Activated T-helper 1 cell treated with anti-CD3 and anti-CD28 coated beads, Interleukin-2, amount 50 U/mL, for 16 hours (primary cell): ENCODE data around the gene CDH18.

ENCODE experiments used
- DNase-seq, 2 donors: peaks; one replicate each; pipeline ENCODE4 v3.0.0-alpha.2; 2020; ENCODE audit warnings: low read depth in 1 of 2, low spot score in 1 of 2

Gene CDH18, protein sequence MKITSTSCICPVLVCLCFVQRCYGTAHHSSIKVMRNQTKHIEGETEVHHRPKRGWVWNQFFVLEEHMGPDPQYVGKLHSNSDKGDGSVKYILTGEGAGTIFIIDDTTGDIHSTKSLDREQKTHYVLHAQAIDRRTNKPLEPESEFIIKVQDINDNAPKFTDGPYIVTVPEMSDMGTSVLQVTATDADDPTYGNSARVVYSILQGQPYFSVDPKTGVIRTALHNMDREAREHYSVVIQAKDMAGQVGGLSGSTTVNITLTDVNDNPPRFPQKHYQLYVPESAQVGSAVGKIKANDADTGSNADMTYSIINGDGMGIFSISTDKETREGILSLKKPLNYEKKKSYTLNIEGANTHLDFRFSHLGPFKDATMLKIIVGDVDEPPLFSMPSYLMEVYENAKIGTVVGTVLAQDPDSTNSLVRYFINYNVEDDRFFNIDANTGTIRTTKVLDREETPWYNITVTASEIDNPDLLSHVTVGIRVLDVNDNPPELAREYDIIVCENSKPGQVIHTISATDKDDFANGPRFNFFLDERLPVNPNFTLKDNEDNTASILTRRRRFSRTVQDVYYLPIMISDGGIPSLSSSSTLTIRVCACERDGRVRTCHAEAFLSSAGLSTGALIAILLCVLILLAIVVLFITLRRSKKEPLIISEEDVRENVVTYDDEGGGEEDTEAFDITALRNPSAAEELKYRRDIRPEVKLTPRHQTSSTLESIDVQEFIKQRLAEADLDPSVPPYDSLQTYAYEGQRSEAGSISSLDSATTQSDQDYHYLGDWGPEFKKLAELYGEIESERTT

DNA sequence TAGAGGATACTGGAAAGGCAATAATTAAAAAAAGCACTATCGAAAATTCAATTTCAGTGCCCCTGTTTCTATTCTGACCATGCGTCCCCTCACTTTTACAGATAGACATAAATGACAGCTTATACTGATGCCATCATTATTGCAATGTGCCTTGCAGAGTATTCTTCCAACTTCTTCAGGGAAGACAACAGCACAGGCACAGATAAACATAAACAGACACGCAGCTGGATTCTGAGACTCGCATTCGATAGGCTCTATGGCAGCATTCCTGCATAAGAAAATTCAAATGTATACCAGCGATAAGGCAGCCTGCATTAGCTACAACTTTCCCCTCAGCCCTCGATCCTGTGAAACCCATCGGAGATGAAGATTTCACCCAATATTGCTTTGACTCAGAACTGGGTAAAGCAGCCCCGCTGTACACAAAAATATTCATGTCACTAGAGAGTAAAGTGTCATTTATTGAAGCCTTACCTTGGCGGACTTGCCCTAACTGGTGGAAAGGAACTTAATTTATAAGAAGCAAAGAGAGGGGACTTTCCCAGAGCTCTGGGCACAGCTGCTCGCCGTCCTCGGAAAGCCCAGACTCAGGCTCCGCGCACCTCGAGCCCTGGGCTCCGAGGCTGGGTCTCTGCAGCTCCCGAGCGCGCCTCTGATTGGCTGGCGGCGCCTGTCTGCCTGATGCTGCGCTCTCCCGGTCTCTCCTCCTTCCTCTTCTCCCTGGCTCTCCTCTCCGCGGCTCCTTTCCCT, at the start of gene CDH18:
TSS of gene CDH18 (minus strand) at position 589 of the 750 bp plus-strand sequence. CDS start 149,214 bp downstream, outside the sequence.
- no peak for DNase-seq

DNA sequence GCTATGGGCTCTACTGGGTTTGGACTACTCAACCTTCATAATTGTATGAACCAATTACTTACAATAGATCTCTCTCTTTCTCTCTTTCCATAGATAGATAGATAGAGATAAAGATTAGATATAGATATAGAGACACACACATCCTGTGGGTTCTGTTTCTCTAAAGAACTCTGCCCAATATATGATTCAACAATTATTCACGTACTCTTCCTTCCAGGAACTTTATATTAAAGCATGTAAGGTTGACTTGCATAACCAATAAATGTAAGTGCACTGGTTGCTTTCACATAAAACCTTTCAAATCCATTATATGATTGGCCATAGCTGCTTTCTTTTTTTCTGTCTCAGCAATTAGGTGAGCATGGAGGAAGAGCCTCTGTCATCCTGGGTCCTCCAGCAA, 46.7 kb upstream of the CDH18 start:
- no peak for DNase-seq

DNA sequence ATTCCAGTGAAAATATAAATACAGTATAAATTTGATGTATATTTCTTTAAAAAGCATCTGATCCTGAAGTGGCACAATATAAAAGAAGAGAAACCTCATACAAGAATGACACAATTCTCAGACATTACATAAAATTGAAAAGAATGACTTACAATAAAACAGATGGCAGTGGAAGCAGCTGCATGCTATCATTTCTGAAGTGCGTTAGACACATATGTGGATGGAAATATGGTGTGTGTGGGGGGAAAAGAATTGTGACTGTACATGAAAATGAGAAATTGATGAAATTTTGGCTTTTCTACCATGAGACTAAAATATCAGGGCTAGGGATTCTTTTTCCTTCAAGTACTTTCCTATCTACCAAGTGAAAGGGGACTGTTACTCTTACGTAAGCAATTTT, 45.9 kb upstream of the CDH18 start:
- DNase-seq = no peak

DNA sequence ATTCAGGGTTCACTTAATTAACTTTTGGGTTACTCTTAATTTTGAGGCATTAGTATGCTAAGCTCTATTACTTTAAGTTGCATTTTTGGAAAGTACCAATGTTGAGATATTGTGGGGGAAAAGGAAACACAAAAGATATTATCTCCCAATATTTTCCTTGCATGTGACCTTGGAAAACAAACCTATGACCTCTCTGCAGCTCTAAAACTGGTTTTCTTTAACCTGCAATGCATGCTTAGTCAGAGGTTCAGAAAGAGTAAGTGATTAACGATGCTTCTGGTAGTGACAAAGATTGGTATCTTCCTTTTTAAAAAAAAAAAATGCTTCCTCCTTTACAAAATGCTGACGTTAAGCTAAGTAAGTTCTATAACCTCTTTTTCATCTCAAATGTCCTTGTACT, 44.9 kb upstream of the CDH18 start:
- no peak for DNase-seq

DNA sequence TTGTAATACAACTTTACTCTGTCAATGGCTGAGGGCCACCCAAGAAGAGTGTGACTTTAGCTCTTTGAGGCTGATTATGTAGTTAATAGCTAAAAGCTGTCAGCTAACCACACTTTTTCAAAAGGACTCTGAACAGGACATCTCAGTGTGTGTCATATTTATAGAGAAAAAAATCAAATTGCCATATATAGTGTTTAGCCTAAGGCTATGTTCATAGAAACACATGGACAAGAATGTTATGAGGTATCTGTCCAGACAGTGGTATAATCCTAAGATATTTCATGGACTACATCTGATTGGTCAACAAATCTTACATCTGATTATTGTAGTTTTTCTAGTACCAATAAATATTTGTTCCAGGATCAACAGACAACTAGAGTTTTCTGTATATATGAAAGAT, 42.1 kb upstream of the CDH18 start:
- DNase-seq = no peak

DNA sequence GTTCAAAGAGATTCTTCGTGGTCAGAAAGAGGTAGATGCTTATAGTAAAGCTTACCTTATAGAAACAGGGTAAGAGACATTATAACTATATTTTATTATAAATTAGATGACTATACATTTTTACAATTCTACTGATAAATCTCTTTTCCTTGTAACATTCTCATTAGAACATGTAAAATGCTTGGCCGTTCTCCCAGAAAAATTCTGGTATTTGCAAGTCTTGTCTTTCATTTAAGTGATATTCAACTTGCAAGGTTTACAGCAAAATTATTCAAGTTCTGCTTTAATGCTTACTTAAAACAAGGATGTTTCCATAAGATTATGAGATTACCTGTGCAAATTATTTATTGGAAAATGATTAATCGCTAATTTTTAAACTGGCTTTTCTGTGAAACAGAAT, 41.3 kb upstream of the CDH18 start:
- DNase-seq = no peak

DNA sequence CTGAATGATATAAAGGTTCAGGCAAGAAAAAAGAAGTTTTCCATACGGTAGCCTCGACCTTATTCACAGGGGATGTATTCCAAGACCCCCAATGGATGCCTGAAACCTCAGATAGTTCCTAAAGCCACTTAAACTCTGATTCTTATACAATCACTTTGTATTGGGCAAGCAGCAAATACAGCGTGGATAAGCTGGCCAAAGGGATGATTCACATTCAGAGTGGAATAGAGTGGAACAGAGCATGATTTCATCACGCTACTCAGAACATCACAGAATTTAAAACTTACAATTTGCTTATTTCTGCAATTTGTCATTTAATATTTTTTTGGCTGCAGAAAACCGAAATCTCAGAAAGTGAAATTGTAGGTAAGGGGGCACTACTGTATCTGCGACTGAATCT, 40.5 kb upstream of the CDH18 start:
- no peak for DNase-seq

DNA sequence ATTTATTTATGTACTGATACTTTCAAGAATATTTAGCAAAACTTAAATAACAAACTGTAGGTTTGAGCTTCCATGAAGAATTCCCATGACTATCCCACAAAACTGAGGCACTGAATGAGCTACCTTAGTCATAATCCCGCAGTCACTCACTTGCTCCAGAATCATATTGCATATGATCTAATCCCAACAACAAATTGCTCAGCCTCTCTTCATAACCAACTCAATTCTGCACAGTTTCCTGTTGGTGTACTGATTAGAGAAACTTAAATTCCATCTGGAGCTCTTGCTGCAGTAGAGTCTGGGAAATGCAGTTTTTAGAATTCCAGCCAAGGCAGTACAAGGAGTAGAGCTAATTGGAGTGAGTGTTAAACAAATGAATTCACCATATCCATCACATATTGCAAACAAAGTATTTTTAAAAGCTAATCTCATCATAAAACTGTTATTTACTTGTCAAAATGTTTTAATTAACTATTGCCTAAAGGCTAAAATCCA, 35.7 kb upstream of the CDH18 start:
- no peak for DNase-seq

DNA sequence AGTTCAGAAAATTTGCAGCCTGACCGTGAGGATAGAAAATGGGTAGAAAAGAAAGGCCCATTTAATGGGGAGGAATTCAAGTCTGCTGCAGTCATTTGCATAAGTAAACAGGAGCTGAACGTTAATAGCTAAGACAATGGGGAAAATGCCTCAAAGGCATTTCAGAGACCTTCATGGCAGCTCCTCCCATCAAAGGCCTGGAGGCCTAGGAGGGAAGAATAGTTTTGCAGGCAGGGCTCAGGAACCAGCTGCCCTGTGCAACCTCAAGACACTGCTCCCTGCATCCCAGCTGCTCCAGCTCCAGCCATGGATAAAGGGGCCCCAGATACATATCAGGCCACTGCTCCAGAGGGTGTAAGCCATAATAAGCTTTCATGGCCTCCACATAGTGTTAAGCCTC, 32.2 kb upstream of the CDH18 start:
- DNase-seq = no peak

DNA sequence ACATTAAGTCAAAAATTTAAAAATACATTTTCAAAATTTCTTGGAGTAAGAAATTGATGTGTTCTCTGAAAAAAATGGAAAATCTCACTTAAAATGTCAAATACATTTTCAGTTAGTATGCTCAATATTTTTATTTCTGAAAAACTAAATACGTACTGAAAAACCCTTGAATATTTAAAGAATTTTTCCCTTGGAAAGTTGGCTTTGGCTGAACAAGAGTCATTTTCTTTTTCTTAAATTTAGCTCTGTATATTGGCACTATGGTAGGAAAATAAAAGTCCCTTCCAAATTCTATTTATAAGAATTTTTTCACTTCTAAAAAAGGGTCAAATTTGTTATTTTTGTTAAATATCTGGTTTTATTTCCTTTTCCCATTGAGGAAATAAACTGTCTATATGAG, 29.0 kb upstream of the CDH18 start:
- no peak for DNase-seq

DNA sequence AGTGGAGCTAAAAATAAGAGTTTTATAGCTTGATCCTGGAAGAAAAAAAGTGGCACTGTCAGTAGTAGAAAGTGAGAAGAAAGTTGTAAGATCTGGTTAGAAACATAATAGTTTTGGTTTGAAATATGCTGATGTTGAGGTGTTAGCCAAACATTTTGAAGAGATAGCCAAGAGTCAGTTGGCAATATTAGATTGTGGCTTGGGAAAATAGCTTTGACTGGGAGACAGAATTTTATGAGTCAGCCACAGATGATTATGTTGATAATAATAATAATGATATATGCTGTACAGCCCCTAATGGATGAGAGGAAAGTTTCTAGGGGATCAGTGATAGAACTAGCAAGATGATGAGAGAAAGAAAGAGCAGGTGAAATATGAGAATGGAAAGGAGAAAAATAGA, 12.4 kb upstream of the CDH18 start:
- DNase-seq = no peak

DNA sequence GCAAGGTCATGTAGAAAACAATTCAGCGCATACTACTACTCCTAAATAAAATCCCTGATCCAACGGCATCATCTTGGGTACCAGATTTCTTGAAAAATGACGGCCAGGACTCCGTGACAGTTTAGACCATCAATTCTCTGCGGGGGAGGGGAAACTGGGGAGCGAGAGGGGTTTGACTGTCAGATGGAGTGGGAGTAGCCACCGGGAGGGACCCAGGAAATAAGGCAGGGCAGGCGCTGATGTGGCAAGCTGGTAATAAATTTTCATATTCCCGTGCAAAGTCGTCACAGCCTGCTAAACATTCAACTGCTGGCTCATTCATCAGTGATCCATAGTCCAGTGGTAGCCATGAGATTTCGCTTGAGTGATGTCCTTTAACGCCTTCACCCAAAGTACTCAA, 457 bp upstream of the CDH18 start:
- DNase-seq = no peak

DNA sequence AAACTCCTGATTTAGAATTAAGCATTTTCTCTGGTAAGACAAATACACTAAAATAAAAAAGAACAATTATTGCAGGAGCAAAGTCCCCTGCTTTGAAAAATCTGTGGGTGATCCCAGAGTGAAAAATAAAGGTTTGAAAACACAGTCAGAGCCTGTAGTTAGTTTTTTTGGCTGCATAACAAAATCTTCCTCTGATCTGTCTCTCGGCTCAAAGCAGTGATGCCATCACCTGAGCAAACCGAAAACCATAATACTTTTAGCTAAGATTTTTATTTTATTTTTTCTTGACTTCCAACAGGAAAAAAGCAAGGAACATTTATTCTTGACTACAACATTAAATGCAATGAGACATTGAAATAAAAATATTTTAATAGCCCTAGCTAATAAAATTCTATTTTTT, 1.2 kb downstream of the CDH18 start:
- DNase-seq = no peak

DNA sequence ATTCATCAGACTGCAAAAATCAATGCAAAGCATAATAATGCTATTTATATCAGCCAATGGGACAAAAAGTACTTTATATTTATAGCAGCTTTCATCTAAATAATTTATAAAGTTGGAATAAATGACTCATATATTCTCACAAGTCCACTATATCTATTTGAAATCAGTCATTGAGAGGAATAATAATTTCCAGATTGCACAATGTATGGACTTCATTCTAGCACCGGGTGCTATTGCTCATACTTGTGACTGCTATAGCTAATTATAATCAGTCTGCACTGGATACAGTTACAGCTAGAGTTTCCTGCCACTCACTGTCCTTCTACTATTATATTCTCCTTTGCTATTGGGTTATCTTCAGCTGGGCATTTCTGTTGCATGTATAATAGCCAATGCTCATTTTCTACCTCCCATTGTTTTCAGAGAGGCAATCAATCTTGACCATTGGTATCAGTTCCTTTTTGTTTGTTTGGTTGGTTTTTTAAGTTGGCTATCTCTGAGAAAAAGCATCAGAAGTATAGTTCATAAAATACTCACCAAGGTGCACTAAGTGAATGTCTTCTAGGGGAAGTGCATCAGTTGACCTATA, 1.9 kb downstream of the CDH18 start:
- no peak for DNase-seq

DNA sequence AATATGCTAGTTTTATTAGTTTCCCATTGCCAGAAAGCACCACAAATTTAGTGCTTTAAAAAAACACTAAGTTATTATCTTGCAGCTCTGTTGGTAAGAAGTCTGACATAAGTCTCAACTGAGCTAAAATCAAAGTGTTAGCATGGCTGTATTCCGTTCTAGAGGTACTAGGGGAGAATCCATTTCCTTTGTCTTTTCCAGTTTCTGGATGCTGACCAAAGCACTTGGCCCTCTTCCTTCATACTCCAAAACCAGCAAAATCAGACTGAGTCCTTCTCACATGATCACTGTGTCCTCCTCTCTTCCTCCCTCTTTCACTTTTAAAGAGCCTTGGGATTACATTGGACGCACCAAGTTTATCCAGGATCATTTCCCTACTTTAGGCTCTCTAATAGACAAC, 9.5 kb downstream of the CDH18 start:
- DNase-seq = no peak

DNA sequence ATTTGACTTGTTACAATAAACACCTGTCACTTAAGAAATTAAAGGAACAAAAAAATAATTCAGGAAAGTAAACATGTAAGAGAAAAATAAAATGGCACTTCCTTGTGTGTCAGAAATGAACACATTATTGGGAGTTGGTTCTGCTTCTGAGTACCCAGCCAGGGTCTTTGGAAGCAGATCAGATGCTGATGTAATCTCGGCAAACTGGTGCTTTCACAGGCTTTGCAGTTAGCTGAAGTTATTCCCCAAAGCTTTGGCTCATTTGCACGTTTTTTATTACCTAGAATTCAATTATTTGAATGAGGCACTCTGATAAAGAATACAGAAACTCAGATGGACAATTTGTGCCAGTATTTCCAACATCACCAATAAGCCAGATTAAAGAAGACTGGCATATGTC, 10.9 kb downstream of the CDH18 start:
- DNase-seq = no peak

DNA sequence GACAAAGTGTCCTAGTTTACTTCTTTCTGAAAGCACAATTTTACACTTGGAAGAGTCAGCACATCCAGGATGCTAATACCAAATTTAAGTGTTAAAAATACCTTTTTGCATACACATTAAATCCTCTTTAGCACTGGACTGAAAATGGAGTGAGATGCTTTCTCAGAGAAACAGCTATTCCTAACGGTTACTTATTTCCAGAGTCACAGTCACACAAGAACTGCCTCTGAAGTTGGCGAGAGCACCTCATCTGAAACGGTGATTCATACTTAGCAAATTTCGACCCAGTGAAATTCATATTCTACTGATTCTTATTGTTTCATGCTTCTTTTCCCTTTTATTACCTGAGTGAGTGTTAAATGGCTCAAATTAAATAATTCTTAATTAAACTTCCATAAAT, 12.2 kb downstream of the CDH18 start:
- DNase-seq = no peak

DNA sequence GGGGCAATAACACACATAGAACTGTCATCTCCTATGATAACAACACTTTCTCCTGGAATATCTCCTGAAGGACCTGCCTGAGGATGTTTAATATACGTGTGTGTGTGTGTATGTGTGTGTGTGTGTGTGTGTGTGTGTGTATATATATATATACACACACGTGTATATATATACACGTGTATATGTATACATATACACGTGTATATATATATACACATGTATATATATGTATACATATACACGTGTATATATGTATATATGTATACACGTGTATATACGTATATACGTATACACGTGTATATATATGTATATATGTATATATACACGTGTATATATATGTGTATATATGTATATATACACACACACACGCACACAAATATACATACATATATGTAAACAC, 27.5 kb downstream of the CDH18 start:
- no peak for DNase-seq

DNA sequence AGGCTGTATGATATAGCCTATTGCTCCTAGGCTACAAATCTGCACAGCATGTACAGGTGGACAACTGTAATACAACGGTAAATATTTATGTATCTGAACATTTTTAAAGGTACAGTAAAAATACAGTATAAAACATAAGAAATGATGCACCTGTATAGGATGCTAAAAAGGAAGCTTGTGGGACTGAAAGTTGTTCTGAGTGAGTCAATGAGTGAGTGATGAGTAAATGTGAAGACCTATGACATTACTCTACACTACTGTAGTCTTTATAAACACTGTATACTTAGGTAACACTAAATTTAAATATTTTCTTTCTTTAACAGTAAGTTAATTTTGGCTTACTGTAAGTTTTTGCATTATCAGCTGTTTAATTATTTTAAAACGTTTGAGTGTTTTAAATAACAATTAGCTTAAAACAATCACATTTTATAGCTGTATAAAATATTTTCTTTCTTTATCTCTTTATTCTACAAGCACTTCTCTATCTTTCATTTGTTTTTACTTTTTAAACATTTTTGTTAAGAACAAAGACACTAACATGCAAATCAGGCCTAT, 28.1 kb downstream of the CDH18 start:
- no peak for DNase-seq

DNA sequence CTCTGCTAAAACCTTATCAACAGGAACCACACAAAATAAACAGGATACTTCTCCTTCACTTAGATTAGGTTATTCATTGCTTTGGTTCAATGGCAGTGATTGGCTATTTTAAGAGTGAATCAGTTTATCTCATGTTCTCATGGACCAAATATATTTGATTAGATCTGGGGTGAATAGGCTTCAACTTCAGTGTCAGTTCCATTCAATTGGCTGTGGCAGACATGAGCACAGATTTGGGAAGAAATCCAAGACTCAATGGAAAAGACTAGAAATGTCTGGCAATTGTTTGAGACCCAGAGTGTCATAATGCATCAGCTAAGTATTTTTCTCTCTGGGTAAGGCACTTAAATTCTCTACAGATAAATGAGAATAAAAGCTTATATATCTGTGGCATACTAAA, 37.1 kb downstream of the CDH18 start:
- no peak for DNase-seq

DNA sequence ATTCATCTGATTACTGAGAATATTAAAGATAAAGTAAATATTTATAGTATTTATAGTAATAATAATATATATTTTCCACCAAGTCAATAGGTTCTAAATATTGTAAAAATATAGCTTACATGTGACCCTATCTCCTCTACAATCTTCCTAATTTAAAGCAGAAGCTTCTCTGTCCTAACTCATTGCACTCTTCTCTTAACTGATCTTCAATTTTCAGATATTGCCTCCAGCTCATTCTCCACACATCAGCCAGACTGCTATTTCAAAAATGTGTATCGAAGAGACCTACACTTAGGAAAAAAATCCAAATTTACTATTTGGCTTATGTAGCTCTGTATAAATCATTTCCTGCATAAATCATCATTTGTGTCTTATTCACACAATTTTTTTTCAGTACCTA, 47.8 kb downstream of the CDH18 start:
- DNase-seq = no peak
